ENCODE results near the gene ZNF524. TPM values are rescaled to one million over a fixed set of nuclear protein-coding genes. Genes with fewer than 3 reads are reported as not detected.
"Not testable (repeated sequence)": the region's sequence is repeated elsewhere in the genome, so short reads cannot be mapped to it uniquely, and the experiment has no call there.

The ZNF524 gene
- total and polyA plus RNA-seq, 2 experiments from 2014 or later = 8.4 to 18.5 TPM

- H4K20me1 ChIP-seq (ENCODE audit: insufficient read depth, poor library complexity, severe bottlenecking) = no peaks in the 10 kb centered on the region
These were observed 32.3 kb upstream of the ZNF524 start for GRCh38 chr19:55567708-55568328.

GRCh38 chr19:55569477-55569876, 30.6 kb upstream of the ZNF524 start:
- WGBS (ENCODE audit: low lambda C conversion rate, missing lambda C conversion rate) = 93% methylated on average over 5 of the region's 5 CpGs

More at GRCh38 chr19:55567708-55568328, 32.3 kb upstream of the ZNF524 start:
- Histone ChIP-seq H3K79me2 (no peaks in the 10 kb centered on the region), H3K36me3 (replicated peaks; ENCODE audit: insufficient read depth, low read depth) (no peaks in the 10 kb centered on the region), H3K9me2 (replicated peaks; ENCODE audit: insufficient read depth) (no peaks in the 10 kb centered on the region), H3K27ac (no peak overlapping the region), H3K27me3 (no peaks in the 10 kb centered on the region), H3K4me1 (ENCODE audit: insufficient read depth) (peaks cover 2% of the 10 kb centered on the region), H3K4me3 (no peak overlapping the region), H3K9me3 (ENCODE audit: low read depth) (no peaks in the 10 kb centered on the region), H3K4me2 (no peak overlapping the region), H2AFZ (no peak overlapping the region)
- TF ChIP-seq CTCF (IDR thresholded peaks at IDR 0.05; ENCODE audit: poor library complexity) (no peak), EZH2phosphoT487 (IDR thresholded peaks at IDR 0.05; ENCODE audit: low read depth, severe bottlenecking, unreplicated experiment) (no peak), EZH2 (IDR thresholded peaks at IDR 0.05; ENCODE audit: borderline replicate concordance) (no peak)
- no peak for DNase-seq (ENCODE audit: low spot score)

GRCh38 chr19:55573929-55574328, 26.2 kb upstream of the ZNF524 start:
- not testable (repeated sequence) for H3K36me3 ChIP-seq (replicated peaks; ENCODE audit: insufficient read depth, low read depth); H4K20me1 ChIP-seq (ENCODE audit: insufficient read depth, poor library complexity, severe bottlenecking); H3K79me2 ChIP-seq; H3K9me2 ChIP-seq (replicated peaks; ENCODE audit: insufficient read depth); H3K9me3 ChIP-seq (ENCODE audit: low read depth); H3K27ac ChIP-seq; H3K4me2 ChIP-seq; H2AFZ ChIP-seq; H3K4me3 ChIP-seq; DNase-seq (ENCODE audit: low spot score); H3K27me3 ChIP-seq; H3K4me1 ChIP-seq (ENCODE audit: insufficient read depth)
- 94% methylated on average over 6 of the region's 6 CpGs for WGBS (ENCODE audit: low lambda C conversion rate, missing lambda C conversion rate)

More at GRCh38 chr19:55569477-55569876, 30.6 kb upstream of the ZNF524 start:
- H3K4me1 ChIP-seq (ENCODE audit: insufficient read depth); H3K9me3 ChIP-seq (ENCODE audit: low read depth); H2AFZ ChIP-seq; H3K4me3 ChIP-seq; DNase-seq (ENCODE audit: low spot score); H3K9me2 ChIP-seq (replicated peaks; ENCODE audit: insufficient read depth); H3K4me2 ChIP-seq; H3K79me2 ChIP-seq; H3K27ac ChIP-seq; H4K20me1 ChIP-seq (ENCODE audit: insufficient read depth, poor library complexity, severe bottlenecking); H3K36me3 ChIP-seq (replicated peaks; ENCODE audit: insufficient read depth, low read depth); H3K27me3 ChIP-seq: not testable (repeated sequence)

- no peaks in the 10 kb centered on the region for H3K9me2 ChIP-seq (replicated peaks; ENCODE audit: insufficient read depth)
- no peaks in the 10 kb centered on the region for H3K36me3 ChIP-seq (replicated peaks; ENCODE audit: insufficient read depth, low read depth)
- no peak overlapping the region for H3K4me3 ChIP-seq
- peaks cover 6% of the 10 kb centered on the region for H3K4me1 ChIP-seq (ENCODE audit: insufficient read depth)
- H3K79me2 ChIP-seq = peaks cover 23% of the 10 kb centered on the region
- H3K9me3 ChIP-seq (ENCODE audit: low read depth) = no peaks in the 10 kb centered on the region
- no peak for DNase-seq (ENCODE audit: low spot score)
- TF ChIP-seq CTCF (IDR thresholded peaks at IDR 0.05; ENCODE audit: poor library complexity) (no peak), EZH2phosphoT487 (IDR thresholded peaks at IDR 0.05; ENCODE audit: low read depth, severe bottlenecking, unreplicated experiment) (no peak), EZH2 (IDR thresholded peaks at IDR 0.05; ENCODE audit: borderline replicate concordance) (no peak)
- H3K27me3 ChIP-seq = no peaks in the 10 kb centered on the region
- no peak overlapping the region for H3K4me2 ChIP-seq
- H4K20me1 ChIP-seq (ENCODE audit: insufficient read depth, poor library complexity, severe bottlenecking) = no peaks in the 10 kb centered on the region
- no peak overlapping the region for H3K27ac ChIP-seq
- H2AFZ ChIP-seq = no peak overlapping the region
- WGBS (ENCODE audit: low lambda C conversion rate, missing lambda C conversion rate) = 94% methylated on average over 5 of the region's 5 CpGs
These were observed 23.3 kb upstream of the ZNF524 start for GRCh38 chr19:55576746-55577145.
